ENCODE results near the gene THOC7. TPM values are rescaled to one million over a fixed set of nuclear protein-coding genes. Genes with fewer than 3 reads are reported as not detected.

Gene THOC7
- polyA plus RNA-seq, 1 experiment, result 84.3 TPM

DNA sequence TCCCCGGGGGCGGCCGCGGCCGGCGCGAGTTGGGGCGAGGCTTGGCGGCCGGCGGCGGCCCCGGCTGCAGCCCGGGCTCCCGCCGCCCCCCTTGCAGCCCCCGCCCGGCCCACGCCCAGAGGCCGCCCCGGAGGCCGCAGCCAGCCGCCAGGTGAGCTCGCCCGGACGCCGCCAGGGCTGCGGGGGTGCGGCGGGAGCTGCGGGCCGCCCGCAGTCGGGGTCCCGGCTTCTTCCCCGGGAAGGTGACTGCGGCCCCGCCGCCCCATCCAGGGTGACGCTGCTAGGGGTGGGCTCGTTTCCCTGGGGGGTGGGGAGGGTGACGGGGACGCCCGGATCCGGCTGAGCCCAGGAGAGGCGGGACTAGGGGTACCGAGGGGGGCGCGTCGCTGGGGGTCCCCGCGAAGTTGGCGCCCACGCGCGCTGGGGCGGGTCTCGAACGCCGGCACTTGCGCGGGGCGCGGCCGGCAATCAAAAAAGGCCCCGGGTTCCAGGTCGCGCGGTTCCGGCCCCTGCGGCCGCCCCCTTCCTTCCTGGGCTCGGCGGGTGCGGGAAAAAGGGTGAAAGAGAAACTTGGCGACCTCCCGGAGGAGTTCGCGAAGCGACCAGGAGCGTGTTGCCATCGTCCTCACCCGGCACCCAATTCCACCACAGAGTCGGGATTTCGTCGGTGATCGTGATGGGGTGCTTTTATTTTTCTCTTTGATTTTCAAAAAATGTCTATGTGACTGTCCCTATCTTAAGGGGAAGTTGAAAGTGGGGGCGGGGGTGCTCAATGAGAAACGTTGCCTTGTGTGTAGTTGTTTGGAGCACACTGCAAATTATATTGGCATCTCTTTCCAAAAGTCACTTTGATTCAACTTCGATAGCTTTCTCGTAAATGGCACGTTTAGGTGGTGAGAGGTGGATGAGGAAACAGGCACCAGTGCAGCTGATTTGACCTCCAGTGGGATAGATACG is 681 bp upstream of the THOC7 start:
- CTCF ChIA-PET, result no interaction called here
- Histone ChIP-seq H3K4me3 (ENCODE audit: low read depth, low read length) (peak overlapping the region; percentile 83), H3K27me3 (ENCODE audit: control insufficient read depth, insufficient read depth, low read length) (no peaks in the 10 kb centered on the region), H3K27ac (ENCODE audit: low read depth, low read length) (peak overlapping the region; percentile 11), H3K9me3 (ENCODE audit: control insufficient read depth, insufficient read depth, low read length) (peaks cover 3% of the 10 kb centered on the region; the same call in 1 of the 2 replicates)
- TF ChIP-seq, protein P1, sequence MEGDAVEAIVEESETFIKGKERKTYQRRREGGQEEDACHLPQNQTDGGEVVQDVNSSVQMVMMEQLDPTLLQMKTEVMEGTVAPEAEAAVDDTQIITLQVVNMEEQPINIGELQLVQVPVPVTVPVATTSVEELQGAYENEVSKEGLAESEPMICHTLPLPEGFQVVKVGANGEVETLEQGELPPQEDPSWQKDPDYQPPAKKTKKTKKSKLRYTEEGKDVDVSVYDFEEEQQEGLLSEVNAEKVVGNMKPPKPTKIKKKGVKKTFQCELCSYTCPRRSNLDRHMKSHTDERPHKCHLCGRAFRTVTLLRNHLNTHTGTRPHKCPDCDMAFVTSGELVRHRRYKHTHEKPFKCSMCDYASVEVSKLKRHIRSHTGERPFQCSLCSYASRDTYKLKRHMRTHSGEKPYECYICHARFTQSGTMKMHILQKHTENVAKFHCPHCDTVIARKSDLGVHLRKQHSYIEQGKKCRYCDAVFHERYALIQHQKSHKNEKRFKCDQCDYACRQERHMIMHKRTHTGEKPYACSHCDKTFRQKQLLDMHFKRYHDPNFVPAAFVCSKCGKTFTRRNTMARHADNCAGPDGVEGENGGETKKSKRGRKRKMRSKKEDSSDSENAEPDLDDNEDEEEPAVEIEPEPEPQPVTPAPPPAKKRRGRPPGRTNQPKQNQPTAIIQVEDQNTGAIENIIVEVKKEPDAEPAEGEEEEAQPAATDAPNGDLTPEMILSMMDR (IDR thresholded peaks at IDR 0.05; ENCODE audit: low read depth, low read length), result no peak
- POLR2A ChIA-PET, result interaction anchor here (0.7 to 1.0 kb wide), 2 partner anchors 40 to 108 kb away, joined by 4 read pairs; no protein-coding TSS in a partner anchor
- DNase-seq (ENCODE audit: low read depth, low spot score), result no peak

DNA sequence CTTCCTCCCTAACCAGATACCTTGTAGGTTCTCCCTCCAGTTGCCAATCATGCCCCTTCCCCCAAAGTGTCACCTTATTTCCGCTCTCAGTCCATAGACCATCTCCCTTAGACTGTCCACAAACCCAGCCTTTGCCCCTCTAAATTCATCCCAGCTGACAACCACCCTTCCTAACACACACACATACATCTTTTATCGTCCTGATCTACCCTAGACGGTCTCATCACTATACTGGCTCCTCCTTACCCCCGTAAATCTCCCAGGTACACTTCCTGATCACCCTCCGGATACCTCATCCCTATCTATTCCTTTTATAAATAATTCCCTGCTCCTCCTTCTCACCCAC is 828 bp downstream of the THOC7 start:
- no peak for DNase-seq (ENCODE audit: low read depth, low spot score)
- ChIA-PET CTCF (interaction anchor here (1.9 kb wide), 1 partner anchor 131 kb away, joined by 7 read pairs; no protein-coding TSS in a partner anchor), POLR2A (interaction anchor here (0.6 kb wide), 1 partner anchor 84 kb away, joined by 3 read pairs; no protein-coding TSS in a partner anchor)
- peaks cover 3% of the 10 kb centered on the region; the same call in 1 of the 2 replicates for H3K9me3 ChIP-seq (ENCODE audit: control insufficient read depth, insufficient read depth, low read length)
- TF ChIP-seq, protein P1 (IDR thresholded peaks at IDR 0.05; ENCODE audit: low read depth, low read length), result no peak
- peak overlapping the region; percentile 61 for H3K27ac ChIP-seq (ENCODE audit: low read depth, low read length)
- H3K27me3 ChIP-seq (ENCODE audit: control insufficient read depth, insufficient read depth, low read length), result no peaks in the 10 kb centered on the region
- H3K4me3 ChIP-seq (ENCODE audit: low read depth, low read length), result peak overlapping the region; percentile 83

DNA sequence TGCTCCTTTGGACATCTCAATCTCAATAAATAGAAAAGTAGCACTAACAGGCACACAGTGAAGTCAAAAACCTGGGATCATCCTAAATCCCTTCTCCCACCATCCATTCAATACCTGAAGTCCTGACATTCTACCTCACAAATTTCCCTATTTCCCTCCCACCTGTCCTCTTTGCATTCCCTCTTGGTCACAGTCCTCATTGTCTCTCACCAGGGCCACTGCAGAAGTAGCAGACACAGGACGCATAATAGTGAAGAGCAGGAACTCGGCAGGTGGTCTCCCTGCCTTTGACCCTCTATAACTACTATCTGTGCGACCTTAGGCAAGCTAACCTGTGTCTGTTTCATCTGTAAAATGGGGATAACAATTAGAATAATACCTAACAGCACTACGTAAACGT is 2.3 kb downstream of the THOC7 start:
- ChIA-PET POLR2A (no interaction called here), CTCF (interaction anchor here (1.9 kb wide), 1 partner anchor 132 kb away, joined by 7 read pairs; no protein-coding TSS in a partner anchor)
- peaks cover 3% of the 10 kb centered on the region; the same call in 1 of the 2 replicates for H3K9me3 ChIP-seq (ENCODE audit: control insufficient read depth, insufficient read depth, low read length)
- no peak overlapping the region for H3K27ac ChIP-seq (ENCODE audit: low read depth, low read length)
- DNase-seq (ENCODE audit: low read depth, low spot score), result no peak
- H3K4me3 ChIP-seq (ENCODE audit: low read depth, low read length), result no peak overlapping the region
- no peaks in the 10 kb centered on the region for H3K27me3 ChIP-seq (ENCODE audit: control insufficient read depth, insufficient read depth, low read length)
- TF ChIP-seq, protein P1 (IDR thresholded peaks at IDR 0.05; ENCODE audit: low read depth, low read length), result no peak

DNA sequence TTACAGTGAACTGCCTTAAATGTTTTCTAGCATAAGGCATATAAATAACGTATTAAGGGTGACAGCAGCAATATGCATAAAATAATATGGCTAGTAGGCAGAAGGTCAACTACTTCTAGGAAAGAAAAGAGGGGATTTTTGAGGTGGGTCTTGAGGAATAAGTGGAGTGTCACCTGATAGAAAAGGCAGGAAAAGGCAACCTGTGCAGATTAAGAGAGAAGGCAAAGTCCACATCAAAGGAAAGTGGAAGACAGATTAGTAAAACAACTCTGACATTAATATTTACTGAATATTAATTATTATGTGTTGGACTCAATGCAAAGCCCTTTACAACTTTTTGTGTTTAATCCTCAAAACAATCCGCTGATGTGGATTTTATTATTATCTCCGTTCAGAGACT is 2.8 kb downstream of the THOC7 start:
- ChIA-PET CTCF (interaction anchor here (1.9 kb wide), 1 partner anchor 133 kb away, joined by 7 read pairs; no protein-coding TSS in a partner anchor), POLR2A (no interaction called here)
- no peak for DNase-seq (ENCODE audit: low read depth, low spot score)
- Histone ChIP-seq H3K27me3 (ENCODE audit: control insufficient read depth, insufficient read depth, low read length) (no peaks in the 10 kb centered on the region), H3K4me3 (ENCODE audit: low read depth, low read length) (no peak overlapping the region), H3K27ac (ENCODE audit: low read depth, low read length) (no peak overlapping the region), H3K9me3 (ENCODE audit: control insufficient read depth, insufficient read depth, low read length) (peaks cover 3% of the 10 kb centered on the region; the same call in 1 of the 2 replicates)
- TF ChIP-seq, protein P1 (IDR thresholded peaks at IDR 0.05; ENCODE audit: low read depth, low read length), result no peak

DNA sequence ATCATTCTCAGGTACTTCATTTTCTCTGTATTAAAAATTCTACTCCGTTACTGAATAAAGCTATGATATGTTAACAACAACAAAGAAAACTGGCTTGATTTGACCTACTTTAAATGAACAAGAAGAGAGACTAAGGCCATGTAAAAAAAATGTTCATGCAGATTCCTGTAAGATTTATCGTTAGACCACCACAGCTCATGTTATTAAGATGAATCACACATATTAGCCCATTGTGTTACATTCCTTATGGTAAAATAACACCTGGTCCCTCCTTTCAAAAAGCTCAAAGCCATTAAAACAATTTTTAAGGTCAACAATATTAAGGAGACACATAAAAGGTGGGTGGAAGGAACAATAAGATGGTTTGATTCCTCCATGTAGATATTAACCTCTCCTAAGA is 6.3 kb downstream of the THOC7 start:
- H3K27ac ChIP-seq (ENCODE audit: low read depth, low read length), result no peak overlapping the region
- no peak for DNase-seq (ENCODE audit: low read depth, low spot score)
- CTCF ChIA-PET, result no interaction called here

More for the DNA sequence above, 6.3 kb downstream of the THOC7 start:
- POLR2A ChIA-PET, result no interaction called here
- TF ChIP-seq, protein P1 (IDR thresholded peaks at IDR 0.05; ENCODE audit: low read depth, low read length), result no peak
- no peak overlapping the region for H3K4me3 ChIP-seq (ENCODE audit: low read depth, low read length)
- no peaks in the 10 kb centered on the region for H3K9me3 ChIP-seq (ENCODE audit: control insufficient read depth, insufficient read depth, low read length)
- H3K27me3 ChIP-seq (ENCODE audit: control insufficient read depth, insufficient read depth, low read length), result no peaks in the 10 kb centered on the region
